Left forelimb (tissue), 1 donor: Measurements from ENCODE around the gene RTN4R.

Experiments used
- DNase-seq: peaks from one replicate; pipeline ENCODE4 v3.0.0-alpha.2; 2018; ENCODE audit warnings: low spot score

RTN4R gene

GRCh38 chr22:20199413-20199842 is 68.7 kb downstream of the RTN4R start:
- DNase-seq = no peak

DNA sequence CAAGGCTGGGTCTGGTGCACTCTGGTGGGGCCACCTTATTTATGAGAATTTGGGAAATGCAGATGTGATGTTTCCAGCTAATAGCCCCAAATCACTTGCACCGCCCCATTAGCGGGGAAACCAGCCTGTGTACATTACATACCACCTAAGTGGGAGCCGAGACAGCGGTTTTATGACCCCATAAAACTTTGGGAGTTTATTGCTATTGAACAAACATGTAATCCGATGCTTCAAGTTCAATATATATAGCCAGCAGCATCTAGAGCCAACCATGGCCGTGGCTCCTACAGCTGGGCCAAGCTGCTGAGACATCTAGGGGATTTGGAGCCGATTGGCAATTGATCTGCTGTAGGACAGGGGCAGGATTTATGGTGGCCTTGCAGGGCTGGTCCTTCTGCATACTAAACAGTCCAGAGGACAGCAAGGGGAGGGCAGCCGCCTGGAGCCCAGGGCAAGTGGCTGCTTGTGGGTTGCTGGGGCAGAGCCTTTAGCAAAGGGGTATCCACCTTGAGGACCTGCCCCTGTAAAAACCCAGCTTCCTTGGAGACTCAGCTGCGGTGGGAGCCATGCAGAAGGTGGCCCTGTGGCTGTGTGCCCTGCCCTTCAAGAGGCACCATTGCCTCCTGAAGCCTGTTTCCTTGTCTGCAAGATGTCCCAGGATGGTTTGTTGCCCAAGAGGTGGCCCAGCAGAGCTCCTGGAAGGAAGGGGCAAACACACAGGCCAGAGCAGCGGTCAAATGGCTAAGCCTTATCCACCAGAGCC is 69.4 kb downstream of the RTN4R start:
- no peak for DNase-seq

DNA sequence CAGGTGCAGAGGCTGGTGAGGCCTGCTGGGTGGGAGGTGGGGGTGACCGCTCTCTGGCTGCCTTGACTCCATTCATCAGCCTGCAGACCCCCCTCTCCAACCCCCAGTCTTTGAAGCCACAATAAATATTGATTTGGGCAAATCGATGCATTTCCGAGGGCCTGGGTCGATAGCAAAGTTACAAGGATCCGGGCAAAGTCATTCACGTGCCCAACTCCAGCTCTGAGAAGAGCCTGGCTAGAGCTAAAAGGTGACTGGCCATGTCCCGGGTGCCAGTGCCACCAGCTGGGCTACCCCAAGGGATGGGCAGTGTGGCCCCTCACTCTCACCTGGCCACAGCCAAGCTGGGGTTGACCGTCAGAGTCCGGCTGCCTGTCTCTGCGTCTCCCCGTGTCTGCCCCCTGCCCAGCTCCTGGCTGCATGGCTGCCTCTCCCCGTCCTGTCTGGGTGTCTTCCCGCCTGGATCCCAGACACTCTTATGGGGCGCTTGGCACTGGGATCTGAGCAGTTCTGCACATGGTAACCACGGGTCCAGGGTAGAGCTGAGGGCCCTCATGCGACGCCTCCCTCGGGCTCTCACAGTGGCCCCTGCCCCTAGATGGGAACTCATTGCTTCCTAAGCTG is 70.6 kb downstream of the RTN4R start:
- DNase-seq = no peak

DNA sequence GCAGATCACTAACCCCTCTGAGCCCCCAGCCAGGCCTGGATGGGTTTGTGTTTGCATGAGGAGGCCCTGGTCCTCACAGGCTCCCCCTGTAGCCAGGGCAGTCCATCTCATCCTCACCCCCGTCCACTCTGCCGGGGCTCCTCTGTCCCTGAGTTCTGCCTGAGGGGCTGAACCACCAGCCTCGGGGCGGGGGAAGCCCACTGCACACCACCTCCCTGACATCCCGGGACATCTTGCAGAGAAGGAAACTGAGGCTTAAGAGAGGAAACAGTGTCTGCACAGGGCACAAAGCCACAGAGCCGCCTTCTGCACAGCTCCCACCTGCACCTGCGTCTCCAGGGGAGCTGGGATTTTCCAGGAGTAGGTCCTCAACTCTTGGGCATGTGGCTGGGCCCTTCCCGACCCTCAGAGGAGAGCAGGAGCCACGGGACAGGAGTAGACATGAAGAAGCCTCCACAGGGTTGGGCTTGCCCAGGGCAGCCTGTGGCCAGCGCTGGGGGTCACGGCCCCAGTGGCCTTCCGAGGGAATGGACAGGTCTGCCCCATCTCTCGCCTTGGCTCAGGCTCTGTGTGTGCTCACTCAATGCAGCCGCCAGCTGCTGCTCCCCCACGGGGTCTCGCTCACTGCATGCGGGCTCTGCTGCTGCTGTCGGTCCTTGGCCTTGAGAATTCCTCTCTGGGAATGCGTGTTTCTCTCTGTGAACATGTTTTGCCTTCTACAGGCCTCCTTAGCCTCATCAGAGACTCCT is 71.8 kb downstream of the RTN4R start:
- DNase-seq = no peak

- DNase-seq = no peak
Measured at GRCh38 chr22:20194681-20195593, 73.2 kb downstream of the RTN4R start.

GRCh38 chr22:20193761-20194494 is 74.2 kb downstream of the RTN4R start:
- DNase-seq = no peak

GRCh38 chr22:20192972-20193760 is 75.0 kb downstream of the RTN4R start:
- DNase-seq = no peak

DNA sequence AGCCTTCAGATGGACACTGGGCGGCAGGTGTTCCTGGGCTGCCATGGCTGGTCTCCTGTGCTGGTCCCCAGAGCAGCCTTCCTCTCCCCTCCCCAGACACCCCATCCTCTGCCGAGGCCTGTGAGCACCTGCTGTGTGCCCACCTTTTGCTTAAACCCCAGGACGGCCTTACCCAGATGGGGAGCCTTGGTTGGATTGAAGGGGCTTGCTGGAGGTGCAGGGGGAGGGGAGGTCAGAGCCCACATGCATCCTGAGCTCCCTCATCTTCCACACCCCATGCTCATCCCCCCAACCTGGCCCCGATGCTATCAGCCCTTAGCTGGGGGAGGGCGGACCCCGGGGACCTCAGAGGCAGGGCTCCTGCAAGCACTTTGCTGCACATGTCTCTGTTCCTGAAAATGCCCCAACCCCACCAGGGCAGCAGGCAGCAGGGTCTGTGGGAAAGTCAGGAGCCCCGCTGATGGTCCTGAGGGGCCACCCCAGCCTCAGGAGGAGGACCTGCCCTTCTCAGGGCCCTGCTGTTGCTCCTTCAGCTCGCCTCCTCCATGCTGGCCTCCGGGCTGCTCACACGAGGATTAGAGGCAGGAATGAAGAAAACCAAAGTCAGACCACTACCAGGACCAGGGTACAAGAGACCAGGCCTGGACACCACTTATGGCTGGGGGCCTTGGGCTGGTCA is 75.7 kb downstream of the RTN4R start:
- no peak for DNase-seq

GRCh38 chr22:20191803-20192202 is 76.3 kb downstream of the RTN4R start:
- DNase-seq = no peak
